NOMO-1 (cell line): ENCODE results near the gene JPT2.

Experiments used
- DNase-seq, 2 experiments: peaks; one replicate each; lab custom pipeline; 2025; ENCODE audit not compliant: unreplicated experiment in 2 of 2; lab: John Stamatoyannopoulos, UW

Gene JPT2

GRCh38 chr16:1749152-1750117 lies 71.4 kb downstream of the JPT2 start:
- DNase-seq: no peak
